Tibial nerve (tissue), 4 donors: ENCODE data around the gene TSEN54.

Experiments
- CTCF ChIP-seq, 5 experiments: fragments of 200-600 bp in 3 of 5; fragments of 450-650 bp in 2 of 5; sonication (generic) in 3 of 5; IDR thresholded peaks; one replicate each; pipeline ENCODE4 v1.5.1; 2016 to 2019; ENCODE audit warnings: antibody characterized with exemption in 5 of 5, mild to moderate bottlenecking in 3 of 5, moderate library complexity in 2 of 5
- EP300 ChIP-seq, 2 donors: sonication (generic); formaldehyde crosslinking; IDR thresholded peaks; one replicate each; pipeline ENCODE4 v1.6.1; 2017; ENCODE audit warnings: antibody characterized with exemption in 2 of 2, mild to moderate bottlenecking in 1 of 2
- POLR2A ChIP-seq, 2 donors: fragments of 450-650 bp; IDR thresholded peaks; one replicate each; pipeline ENCODE4 v1.6.1; 2017; ENCODE audit warnings: antibody characterized with exemption in 2 of 2, mild to moderate bottlenecking in 2 of 2, moderate library complexity in 2 of 2

DNA sequence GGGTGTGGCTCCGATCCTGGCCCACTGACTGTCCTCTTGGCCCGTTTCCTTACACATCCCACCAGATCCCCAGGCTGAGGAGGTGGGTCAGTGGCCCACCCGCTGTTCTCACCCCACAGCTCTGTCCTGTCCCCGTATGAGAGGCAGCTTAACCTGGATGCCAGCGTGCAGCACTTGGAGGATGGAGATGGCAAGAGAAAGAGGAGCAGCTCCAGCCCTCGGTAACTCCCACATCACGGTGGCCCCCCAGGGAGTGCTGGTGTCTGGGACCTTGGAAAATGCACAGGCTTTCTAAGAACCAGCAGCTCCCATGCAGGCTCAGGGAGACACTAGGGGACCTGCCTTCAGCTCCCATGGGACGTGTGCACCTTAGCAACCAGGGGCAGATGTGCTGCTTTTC is 5.0 kb downstream of the TSEN54 start:
- TF ChIP-seq POLR2A (IDR thresholded peaks at IDR 0.05) (no peak), CTCF (IDR thresholded peaks at IDR 0.05) (no peak), EP300 (IDR thresholded peaks at IDR 0.05) (no peak)
